Raji (cell line): ENCODE measurements around the gene PPM1A.

Experiments used
- POLR2A ChIP-seq: IDR thresholded peaks from 2 replicates; pipeline ENCODE4 v1.6.1; 2011; ENCODE audit warnings: low read depth, low read length, control low read depth; ENCODE audit not compliant: insufficient read depth

The PPM1A gene

GRCh38 chr14:60276347-60276746, 27.3 kb downstream of the PPM1A start:
- no peak for TF ChIP-seq POLR2A

GRCh38 chr14:60277605-60278190, 28.7 kb downstream of the PPM1A start:
- TF ChIP-seq POLR2A = no peak

- no peak for TF ChIP-seq POLR2A
These were observed 29.3 kb downstream of the PPM1A start for GRCh38 chr14:60278350-60278749.

- TF ChIP-seq POLR2A = no peak
These were observed 38.4 kb downstream of the PPM1A start for GRCh38 chr14:60287452-60287851.

GRCh38 chr14:60288279-60288678, 39.3 kb downstream of the PPM1A start:
- TF ChIP-seq POLR2A = no peak

- no peak for TF ChIP-seq POLR2A
These were observed 45.5 kb downstream of the PPM1A start for GRCh38 chr14:60294411-60295069.

- no peak for TF ChIP-seq POLR2A
These were observed 51.0 kb downstream of the PPM1A start for GRCh38 chr14:60300019-60300418.

GRCh38 chr14:60301685-60302084, 52.7 kb downstream of the PPM1A start:
- TF ChIP-seq POLR2A = no peak

GRCh38 chr14:60302663-60303062, 53.6 kb downstream of the PPM1A start:
- TF ChIP-seq POLR2A = no peak

GRCh38 chr14:60303745-60304144, 54.7 kb downstream of the PPM1A start:
- no peak for TF ChIP-seq POLR2A

GRCh38 chr14:60304509-60304908, 55.5 kb downstream of the PPM1A start:
- TF ChIP-seq POLR2A = no peak

- no peak for TF ChIP-seq POLR2A
These were observed 61.0 kb downstream of the PPM1A start for GRCh38 chr14:60309867-60310552.

GRCh38 chr14:60311417-60311816, 62.4 kb downstream of the PPM1A start:
- no peak for TF ChIP-seq POLR2A

GRCh38 chr14:60313093-60313492, 64.1 kb downstream of the PPM1A start:
- TF ChIP-seq POLR2A = no peak

GRCh38 chr14:60315196-60315990, 66.4 kb downstream of the PPM1A start:
- TF ChIP-seq POLR2A = no peak
